Right forelimb (tissue), 1 donor: ENCODE data around the gene PDP2.
"Not testable (repeated sequence)": the region's sequence is repeated elsewhere in the genome, so short reads cannot be mapped to it uniquely, and the experiment has no call there.

Experiments
- DNase-seq: peaks from one replicate; pipeline ENCODE4 v3.0.0-alpha.2; 2018

Gene PDP2

GRCh38 chr16:66921729-66922450 lies 41.6 kb downstream of the PDP2 start:
- no peak for DNase-seq

GRCh38 chr16:66923247-66923731 lies 43.0 kb downstream of the PDP2 start:
- no peak for DNase-seq

- DNase-seq: no peak
Observed at GRCh38 chr16:66923866-66924265, 43.6 kb downstream of the PDP2 start.

GRCh38 chr16:66924527-66925321 lies 44.4 kb downstream of the PDP2 start:
- no peak for DNase-seq

- no peak for DNase-seq
Observed at GRCh38 chr16:66925322-66925840, 45.1 kb downstream of the PDP2 start, which contains the start of gene RRAD. Gene RRAD (minus strand): TSS chr16:66925535. CDS start chr16:66925179, 356 bp downstream.

- DNase-seq: no peak
Observed at GRCh38 chr16:66926171-66926947, 46.0 kb downstream of the PDP2 start.

GRCh38 chr16:66926961-66927436 lies 46.7 kb downstream of the PDP2 start:
- no peak for DNase-seq

GRCh38 chr16:66927918-66928649 lies 47.8 kb downstream of the PDP2 start:
- no peak for DNase-seq

GRCh38 chr16:66928702-66929388 lies 48.5 kb downstream of the PDP2 start:
- no peak for DNase-seq

GRCh38 chr16:66930189-66930588 lies 49.9 kb downstream of the PDP2 start:
- no peak for DNase-seq

- no peak for DNase-seq
Observed at GRCh38 chr16:66931665-66932064, 51.4 kb downstream of the PDP2 start.

- DNase-seq: no peak
Observed at GRCh38 chr16:66932076-66932475, 51.8 kb downstream of the PDP2 start.

GRCh38 chr16:66933776-66934137 lies 53.4 kb downstream of the PDP2 start:
- DNase-seq: no peak

GRCh38 chr16:66934138-66934838 lies 54.0 kb downstream of the PDP2 start, which contains the start of gene CIAO2B:
Gene CIAO2B (minus strand): TSS chr16:66934402. CDS start chr16:66934364, 38 bp downstream.
- DNase-seq: peak; percentile 93

- DNase-seq: not testable (repeated sequence)
Observed at GRCh38 chr16:66934839-66935313, 54.6 kb downstream of the PDP2 start.

GRCh38 chr16:66935314-66936011 lies 55.1 kb downstream of the PDP2 start, which contains the start of gene CES2:
Gene CES2 (plus strand): TSS chr16:66935516. CDS start chr16:66935636, 120 bp downstream.
- no peak for DNase-seq

GRCh38 chr16:66936462-66936861 lies 56.1 kb downstream of the PDP2 start:
- DNase-seq: no peak

GRCh38 chr16:66936889-66937554 lies 56.7 kb downstream of the PDP2 start:
- no peak for DNase-seq

GRCh38 chr16:66937725-66938337 lies 57.5 kb downstream of the PDP2 start:
- DNase-seq: no peak
